Measurements from ENCODE around the gene AUTS2. TPM values are rescaled to one million over a fixed set of nuclear protein-coding genes. Genes with fewer than 3 reads are reported as not detected.

The AUTS2 gene
- total RNA-seq, 1 experiment from 2014 or later: 50.0 TPM

GRCh38 chr7:70230761-70231160 lies 632.5 kb downstream of the AUTS2 start (continued):
- TF ChIP-seq ZBTB43 (CRISPR knock-in tag; IDR thresholded peaks at IDR 0.05): no peak

GRCh38 chr7:70233776-70234175 lies 635.5 kb downstream of the AUTS2 start:
- CTCF ChIA-PET: no interaction called here
- POLR2A ChIA-PET: no interaction called here
- DNase-seq (ENCODE audit: low spot score) (no peak), ATAC-seq (no peak)
- no peaks in the 10 kb centered on the region for H3K27me3 Mint-ChIP-seq (ENCODE audit: low read depth)
- H3K4me3 Mint-ChIP-seq: no peak overlapping the region
- H3K27ac Mint-ChIP-seq: no peak overlapping the region
- peaks cover 21% of the 10 kb centered on the region for H3K9me3 Mint-ChIP-seq
- H3K4me1 Mint-ChIP-seq: peaks cover 8% of the 10 kb centered on the region; the same call in 1 of the 2 replicates
- peaks cover 13% of the 10 kb centered on the region for H3K36me3 Mint-ChIP-seq
- TF ChIP-seq ZNF219 (CRISPR knock-in tag; IDR thresholded peaks at IDR 0.05; ENCODE audit: borderline replicate concordance): no peak
- no peak for TF ChIP-seq MYBL2 (CRISPR knock-in tag; IDR thresholded peaks at IDR 0.05)
- no peak for TF ChIP-seq ESRRA (CRISPR knock-in tag; IDR thresholded peaks at IDR 0.05; ENCODE audit: borderline replicate concordance)
- TF ChIP-seq HMGA2 (CRISPR knock-in tag; IDR thresholded peaks at IDR 0.05): no peak

- H3K4me1 Mint-ChIP-seq: peaks cover 17% of the 10 kb centered on the region
- TF ChIP-seq TEAD4 (CRISPR knock-in tag; IDR thresholded peaks at IDR 0.05): no peak
- no peak for TF ChIP-seq STAT6 (CRISPR knock-in tag; conservative IDR thresholded peaks at IDR 0.05; ENCODE audit: low read depth)
- TF ChIP-seq ZNF396 (CRISPR knock-in tag; IDR thresholded peaks at IDR 0.05; ENCODE audit: borderline replicate concordance): no peak
- TF ChIP-seq CTCF (IDR thresholded peaks at IDR 0.05): no peak
- no peak for TF ChIP-seq ZNF423 (CRISPR knock-in tag; IDR thresholded peaks at IDR 0.05)
- TF ChIP-seq FOXP1 (CRISPR knock-in tag; IDR thresholded peaks at IDR 0.05; ENCODE audit: borderline replicate concordance): no peak
- no peak for TF ChIP-seq E2F1 (CRISPR knock-in tag; IDR thresholded peaks at IDR 0.05)
- TF ChIP-seq ZNF317 (CRISPR knock-in tag; IDR thresholded peaks at IDR 0.05; ENCODE audit: borderline replicate concordance, low read depth): no peak
- TF ChIP-seq ZNF232 (CRISPR knock-in tag; IDR thresholded peaks at IDR 0.05): no peak
- TF ChIP-seq JUN (CRISPR knock-in tag; IDR thresholded peaks at IDR 0.05): no peak
- TF ChIP-seq FOXP4 (CRISPR knock-in tag; IDR thresholded peaks at IDR 0.05): no peak
- H3K36me3 Mint-ChIP-seq: no peaks in the 10 kb centered on the region
Measured at GRCh38 chr7:70237256-70237655, 639.0 kb downstream of the AUTS2 start.

More at GRCh38 chr7:70237256-70237655, 639.0 kb downstream of the AUTS2 start:
- POLR2A ChIA-PET: no interaction called here
- CTCF ChIA-PET: no interaction called here
- Mint-ChIP-seq H3K4me3 (no peak overlapping the region), H3K9me3 (no peaks in the 10 kb centered on the region), H3K27ac (no peak overlapping the region), H3K27me3 (ENCODE audit: low read depth) (no peaks in the 10 kb centered on the region; the same call in 1 of the 2 replicates)
- DNase-seq (ENCODE audit: low spot score): no peak
- ATAC-seq: no peak
